Measurements from ENCODE around the gene GSTO2. TPM values are rescaled to one million over a fixed set of nuclear protein-coding genes. Genes with fewer than 3 reads are reported as not detected.

Gene GSTO2
- total and polyA plus RNA-seq, 11 donors, result 0.46 to 1.9 (median 0.88) TPM

DNA sequence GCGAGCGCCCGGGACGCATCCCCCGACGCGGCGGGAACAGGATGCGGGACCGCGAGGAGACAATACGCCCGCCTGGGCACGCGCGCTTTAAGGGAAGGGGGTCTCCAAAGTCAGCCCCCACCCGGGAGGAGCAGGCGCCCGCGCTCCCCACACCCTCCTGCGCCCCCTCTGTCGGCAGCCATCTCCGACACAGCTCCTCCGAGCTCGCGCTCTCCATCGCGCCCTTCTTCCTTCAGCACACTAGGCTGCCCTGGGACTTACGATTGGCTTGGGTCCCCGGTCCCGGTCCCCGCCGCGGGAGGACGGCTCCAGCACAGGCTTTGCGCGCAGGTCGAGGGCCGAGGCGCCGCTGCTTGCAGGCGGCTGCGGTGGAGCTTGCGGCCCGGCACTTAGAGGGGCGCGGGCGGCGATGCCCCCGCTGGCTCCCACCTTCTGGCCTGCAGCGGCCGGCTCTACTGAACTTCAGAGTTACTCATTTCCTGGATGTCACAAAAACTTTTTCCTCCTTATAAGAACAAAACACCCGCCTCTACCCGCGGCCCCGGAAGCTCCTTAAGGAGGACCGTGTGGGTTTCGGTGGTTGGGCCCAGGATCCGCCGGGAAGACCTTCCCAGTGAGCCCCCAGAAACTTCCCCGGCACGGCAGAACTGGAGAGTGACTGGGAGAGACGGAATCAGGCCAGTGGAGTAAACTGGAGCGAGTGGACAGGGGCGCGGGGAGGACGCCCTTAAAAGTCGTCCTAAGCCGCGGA is 69.2 kb downstream of the GSTO2 start, which contains the start of gene ITPRIP:
Gene ITPRIP (minus strand): TSS at position 481 of the 751 bp plus-strand sequence. CDS start 22,414 bp downstream, outside the sequence.
- DNase-seq (peak; percentile 82 to 88 (median 84)), ATAC-seq (peak; percentile 53 to 80 (median 78))
- H3K4me1 ChIP-seq, result peaks cover 10 to 61% (median 52%) of the 10 kb centered on the region in 12 donors
- peaks cover 0 to 12% (median 0%) of the 10 kb centered on the region in 9 donors for H3K36me3 ChIP-seq
- 0 to 1% (median 1%) methylated on average over 37 to 70 of the region's 70 CpGs for WGBS, 4 donors
- peak within 1 kb of the TSS; percentile 96 to 100 (median 99) for H3K27ac ChIP-seq
- no peaks in the 10 kb centered on the region for H3K27me3 ChIP-seq
- TF ChIP-seq POLR2A (IDR thresholded peaks at IDR 0.05), result peak in 1 of 2 donors; percentile 98
- TF ChIP-seq, protein P1, sequence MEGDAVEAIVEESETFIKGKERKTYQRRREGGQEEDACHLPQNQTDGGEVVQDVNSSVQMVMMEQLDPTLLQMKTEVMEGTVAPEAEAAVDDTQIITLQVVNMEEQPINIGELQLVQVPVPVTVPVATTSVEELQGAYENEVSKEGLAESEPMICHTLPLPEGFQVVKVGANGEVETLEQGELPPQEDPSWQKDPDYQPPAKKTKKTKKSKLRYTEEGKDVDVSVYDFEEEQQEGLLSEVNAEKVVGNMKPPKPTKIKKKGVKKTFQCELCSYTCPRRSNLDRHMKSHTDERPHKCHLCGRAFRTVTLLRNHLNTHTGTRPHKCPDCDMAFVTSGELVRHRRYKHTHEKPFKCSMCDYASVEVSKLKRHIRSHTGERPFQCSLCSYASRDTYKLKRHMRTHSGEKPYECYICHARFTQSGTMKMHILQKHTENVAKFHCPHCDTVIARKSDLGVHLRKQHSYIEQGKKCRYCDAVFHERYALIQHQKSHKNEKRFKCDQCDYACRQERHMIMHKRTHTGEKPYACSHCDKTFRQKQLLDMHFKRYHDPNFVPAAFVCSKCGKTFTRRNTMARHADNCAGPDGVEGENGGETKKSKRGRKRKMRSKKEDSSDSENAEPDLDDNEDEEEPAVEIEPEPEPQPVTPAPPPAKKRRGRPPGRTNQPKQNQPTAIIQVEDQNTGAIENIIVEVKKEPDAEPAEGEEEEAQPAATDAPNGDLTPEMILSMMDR (IDR thresholded peaks at IDR 0.05), result peak in 6 of 12 donors; percentile 11 to 49 (median 30)
- intact Hi-C loops (cut with DNase I), result loop anchor here in 8 of 10 donors (1.0 to 5.0 kb wide), 5 partner anchors 27 to 37 kb away; no protein-coding TSS in a partner anchor
- H3K9me3 ChIP-seq, result no peaks in the 10 kb centered on the region
- peak within 1 kb of the TSS; percentile 70 to 99 (median 89) for H3K4me3 ChIP-seq

DNA sequence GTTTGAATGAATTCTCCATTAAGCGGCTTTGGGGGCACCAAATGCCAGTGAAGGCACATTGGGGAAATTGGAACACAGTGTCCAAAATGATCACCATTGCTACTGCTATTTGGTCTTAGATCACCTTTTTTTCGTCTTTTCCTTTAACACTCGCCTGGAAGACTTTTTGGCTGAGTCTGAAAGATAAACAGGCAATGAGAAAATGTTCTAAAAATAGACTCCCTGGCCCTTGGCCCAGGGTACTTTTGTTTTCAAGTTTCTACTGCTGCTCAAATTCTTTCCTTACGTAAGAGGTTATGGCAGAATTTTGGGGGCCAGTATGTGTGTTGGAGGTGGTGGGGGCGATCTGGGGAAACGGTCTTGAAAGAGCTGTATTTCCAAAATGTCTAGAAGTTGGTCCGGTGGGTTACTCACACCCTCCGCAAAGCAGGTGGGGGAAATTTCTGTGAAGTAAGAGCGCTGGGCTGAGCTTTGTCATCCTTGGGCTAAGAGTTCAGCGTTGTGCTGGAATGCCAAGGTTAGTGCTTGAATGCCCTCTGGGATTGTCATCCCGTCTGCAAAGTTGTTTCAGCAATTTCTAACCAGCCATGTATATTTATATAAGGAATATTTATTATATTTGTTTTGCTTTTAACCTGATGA is 70.6 kb downstream of the GSTO2 start:
- no peaks in the 10 kb centered on the region for H3K9me3 ChIP-seq
- peak overlapping the region; percentile 96 to 100 (median 99) for H3K27ac ChIP-seq
- no peaks in the 10 kb centered on the region for H3K27me3 ChIP-seq
- TF ChIP-seq POLR2A (IDR thresholded peaks at IDR 0.05), result no peak
- TF ChIP-seq, protein P1 (IDR thresholded peaks at IDR 0.05), result no peak
- 1 to 6% (median 3%) methylated on average over 11 of the region's 11 CpGs for WGBS, 4 donors
- peak overlapping the region; percentile 70 to 99 (median 89) for H3K4me3 ChIP-seq
- ATAC-seq (peak; percentile 6 to 46 (median 39)), DNase-seq (peak in 3 of 5 donors; percentile 41 to 84 (median 74))
- peaks cover 0 to 5% (median 0%) of the 10 kb centered on the region in 9 donors for H3K36me3 ChIP-seq
- intact Hi-C loops (cut with DNase I), result loop anchor here in 8 of 10 donors (1.0 to 10.0 kb wide), 6 partner anchors 29 to 595 kb away; no protein-coding TSS in a partner anchor
- peaks cover 5 to 48% (median 39%) of the 10 kb centered on the region in 12 donors for H3K4me1 ChIP-seq

DNA sequence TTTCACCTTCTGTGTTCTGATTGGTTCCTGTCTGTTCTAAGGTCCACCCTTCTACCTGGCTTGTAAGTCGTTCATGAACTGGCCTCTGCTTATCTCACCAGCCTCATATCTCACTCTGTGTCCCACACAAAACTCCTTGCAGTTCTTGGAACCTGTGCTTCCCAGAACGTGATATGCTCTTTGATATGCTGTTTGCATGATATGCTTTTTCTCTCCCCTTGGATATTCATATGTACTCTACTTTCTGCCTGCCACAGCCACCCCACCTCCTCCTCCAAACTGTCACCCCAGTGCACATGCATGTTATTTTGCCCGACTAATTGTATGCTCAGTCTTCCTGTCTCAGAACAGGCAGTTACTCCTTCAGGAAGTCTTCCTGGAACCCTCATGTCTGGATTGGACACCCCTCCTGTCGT is 71.1 kb downstream of the GSTO2 start:
- H3K4me1 ChIP-seq, result peaks cover 5 to 44% (median 34%) of the 10 kb centered on the region in 12 donors
- WGBS, 4 donors, result 3 to 8% (median 6%) methylated on average over 4 of the region's 4 CpGs

More for the DNA sequence above, 71.1 kb downstream of the GSTO2 start:
- DNase-seq, result no peak
- no peaks in the 10 kb centered on the region for H3K27me3 ChIP-seq
- peak overlapping the region; percentile 70 to 99 (median 89) for H3K4me3 ChIP-seq
- no peaks in the 10 kb centered on the region for H3K36me3 ChIP-seq
- peak overlapping the region; percentile 96 to 100 (median 99) for H3K27ac ChIP-seq
- TF ChIP-seq, protein P1 (IDR thresholded peaks at IDR 0.05), result no peak
- TF ChIP-seq POLR2A (IDR thresholded peaks at IDR 0.05), result no peak
- intact Hi-C loops (cut with DNase I), result loop anchor here in 1 of 10 donors (10.0 kb wide), 1 partner anchor 595 kb away; no protein-coding TSS in a partner anchor
- peak in 2 of 4 donors; percentile 4 to 27 for ATAC-seq
- no peaks in the 10 kb centered on the region for H3K9me3 ChIP-seq
